Measurements from ENCODE around the gene WT1. TPM values are rescaled to one million over a fixed set of nuclear protein-coding genes. Genes with fewer than 3 reads are reported as not detected.

The WT1 gene
- total and polyA plus RNA-seq, 2 of the 4 experiments (the other 2 are of a cell fraction) = not detected

DNA sequence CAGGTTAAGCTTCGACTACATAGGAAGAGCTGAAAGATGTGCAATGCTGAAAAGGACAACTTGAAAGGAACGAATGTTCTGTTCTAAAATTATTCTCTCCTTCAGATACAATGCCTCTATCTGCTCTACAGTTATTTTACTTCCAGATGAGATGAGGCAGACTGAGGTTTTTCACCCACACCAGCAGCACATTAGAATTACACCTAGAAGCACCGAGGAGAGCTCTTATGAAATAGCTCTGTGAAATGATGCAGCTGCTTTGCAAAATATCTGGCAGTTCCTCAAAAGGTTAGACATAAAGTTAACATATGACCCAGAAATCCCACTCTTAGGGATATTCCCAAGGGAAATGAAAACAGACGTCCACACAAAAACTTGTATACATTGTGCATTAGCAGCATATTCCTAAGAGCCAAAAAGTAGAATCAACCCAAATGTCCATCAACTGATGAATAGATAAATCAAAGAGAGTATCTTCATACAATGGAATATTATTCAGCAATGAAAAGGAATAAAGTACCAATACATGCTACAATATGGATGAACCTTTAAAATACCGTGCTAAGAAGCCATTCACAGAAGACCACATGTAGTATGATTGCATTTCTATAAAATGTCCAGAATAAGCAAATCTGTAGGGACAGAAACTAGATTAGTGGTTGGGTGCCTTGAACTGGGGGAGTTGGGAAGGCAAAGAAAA, 34.5 kb downstream of the WT1 start:
- WGBS, 2 experiments (ENCODE audit: extremely low coverage in 2 of 2, insufficient read length in 1 of 2) = no CpG with 5 or more reads among the region's 5 CpGs
- intact Hi-C loops (cut with micrococcal nuclease) (no loop called here), in situ Hi-C loops (cut with MboI; ENCODE audit: low sequenced_read_pairs) (no loop called here), dilution Hi-C loops (cut with HindIII; ENCODE audit: low sequenced_read_pairs, unreplicated experiment) (no loop called here)
- no peak for TF ChIP-seq FOS (IDR thresholded peaks at IDR 0.05; ENCODE audit: low read depth, low read length)
- no peak for TF ChIP-seq RAD21 (IDR thresholded peaks at IDR 0.05; ENCODE audit: low read length)
- no peak for TF ChIP-seq CTCF (conservative IDR thresholded peaks at IDR 0.05; ENCODE audit: low read depth, low read length)
- TF ChIP-seq ELK1 (IDR thresholded peaks at IDR 0.05; ENCODE audit: borderline replicate concordance, low read depth, low read length) = no peak
- no peak for TF ChIP-seq MAFK (IDR thresholded peaks at IDR 0.05; ENCODE audit: low read depth, low read length)
- no peak for TF ChIP-seq RFX5 (IDR thresholded peaks at IDR 0.05; ENCODE audit: low read depth, low read length)
- TF ChIP-seq SMC3 (IDR thresholded peaks at IDR 0.05; ENCODE audit: low read depth, low read length) = no peak
- no peak for TF ChIP-seq MXI1 (IDR thresholded peaks at IDR 0.05; ENCODE audit: borderline replicate concordance, low read depth, low read length)
- TF ChIP-seq RCOR1 (IDR thresholded peaks at IDR 0.05; ENCODE audit: insufficient replicate concordance, low read length) = no peak
- no peak for TF ChIP-seq NFE2L2 (IDR thresholded peaks at IDR 0.05; ENCODE audit: low read depth, low read length)
- no peak for TF ChIP-seq MAZ (IDR thresholded peaks at IDR 0.05; ENCODE audit: borderline replicate concordance, low read depth, low read length)
- no peaks in the 10 kb centered on the region for H4K20me1 ChIP-seq (ENCODE audit: insufficient read depth, low read length)
- no peak overlapping the region for H2BK120ac ChIP-seq (ENCODE audit: low read depth, low read length)
- H3K9ac ChIP-seq (ENCODE audit: low read depth, low read length) = no peak overlapping the region
- no peak overlapping the region for H2BK20ac ChIP-seq (ENCODE audit: low read depth, low read length)
- no peak overlapping the region for H2AFZ ChIP-seq (replicated peaks; ENCODE audit: low read length, poor library complexity)
- H2BK5ac ChIP-seq (ENCODE audit: low read depth, low read length, poor library complexity, severe bottlenecking) = no peak overlapping the region
- no peak overlapping the region for H4K8ac ChIP-seq (ENCODE audit: low read depth in 2 of 2, low read length in 2 of 2)
- no peaks in the 10 kb centered on the region for H3K9me3 ChIP-seq (ENCODE audit: control insufficient read depth, insufficient read depth, low read length)
- H3K18ac ChIP-seq (ENCODE audit: low read depth, low read length) = no peak overlapping the region
- ATAC-seq (ENCODE audit: low read depth) (no peak), DNase-seq (no peak)
- no peak overlapping the region for H2AK5ac ChIP-seq (ENCODE audit: low read depth, low read length)
- no peak overlapping the region for H3K56ac ChIP-seq (ENCODE audit: extremely low read depth, insufficient read depth, low read length)
- H4K91ac ChIP-seq (ENCODE audit: insufficient read depth, low read depth, low read length) = no peak overlapping the region
- H3K14ac ChIP-seq (replicated peaks; ENCODE audit: low read depth, low read length) = no peak overlapping the region
- no peak overlapping the region for H4K5ac ChIP-seq (ENCODE audit: low read depth, low read length)
- no peak overlapping the region for H2AK9ac ChIP-seq (replicated peaks; ENCODE audit: low read depth, low read length, poor library complexity)
- H2BK15ac ChIP-seq (ENCODE audit: low read depth, low read length) = no peak overlapping the region
- H3K27me3 ChIP-seq (ENCODE audit: control insufficient read depth, insufficient read depth, low read length) = peaks cover 1% of the 10 kb centered on the region; the same call in 1 of the 2 replicates
- no peaks in the 10 kb centered on the region for H3K4me1 ChIP-seq (ENCODE audit: control insufficient read depth, insufficient read depth, low read length)
- H3K4me2 ChIP-seq (ENCODE audit: low read depth, low read length) = no peak overlapping the region
- H3K36me3 ChIP-seq (ENCODE audit: control insufficient read depth, insufficient read depth, low read length) = no peaks in the 10 kb centered on the region
- ChIA-PET CTCF (no interaction called here), POLR2A (ENCODE audit: unreplicated experiment) (no interaction called here)
- H3K9me1 ChIP-seq (ENCODE audit: insufficient read depth, low read length) = no peaks in the 10 kb centered on the region
- no peaks in the 10 kb centered on the region for H3K79me1 ChIP-seq (ENCODE audit: low read depth in 1 of 2, low read length in 2 of 2)
- BruUV-seq (replicated peaks) = no TSS peak
- no peak overlapping the region for H3K27ac ChIP-seq (ENCODE audit: insufficient read depth, low read length)
- no peak overlapping the region for H3K23ac ChIP-seq (ENCODE audit: low read depth, low read length)
- no peak overlapping the region for H3K4ac ChIP-seq (ENCODE audit: low read depth, low read length)
- no peak overlapping the region for H3K4me3 ChIP-seq (ENCODE audit: insufficient read depth, low read depth, low read length)
